DMS114 treated with DMSO at 0.1 percent for 48 hours (cell line): Measurements from ENCODE around the gene KIAA0930.
A peak's percentile ranks its signal among the peaks of the same experiment; 100 is the strongest.

ENCODE experiments used
- DNase-seq: peaks from one replicate; lab custom pipeline; 2025; ENCODE audit not compliant: unreplicated experiment; lab: John Stamatoyannopoulos, UW

The KIAA0930 gene

DNA sequence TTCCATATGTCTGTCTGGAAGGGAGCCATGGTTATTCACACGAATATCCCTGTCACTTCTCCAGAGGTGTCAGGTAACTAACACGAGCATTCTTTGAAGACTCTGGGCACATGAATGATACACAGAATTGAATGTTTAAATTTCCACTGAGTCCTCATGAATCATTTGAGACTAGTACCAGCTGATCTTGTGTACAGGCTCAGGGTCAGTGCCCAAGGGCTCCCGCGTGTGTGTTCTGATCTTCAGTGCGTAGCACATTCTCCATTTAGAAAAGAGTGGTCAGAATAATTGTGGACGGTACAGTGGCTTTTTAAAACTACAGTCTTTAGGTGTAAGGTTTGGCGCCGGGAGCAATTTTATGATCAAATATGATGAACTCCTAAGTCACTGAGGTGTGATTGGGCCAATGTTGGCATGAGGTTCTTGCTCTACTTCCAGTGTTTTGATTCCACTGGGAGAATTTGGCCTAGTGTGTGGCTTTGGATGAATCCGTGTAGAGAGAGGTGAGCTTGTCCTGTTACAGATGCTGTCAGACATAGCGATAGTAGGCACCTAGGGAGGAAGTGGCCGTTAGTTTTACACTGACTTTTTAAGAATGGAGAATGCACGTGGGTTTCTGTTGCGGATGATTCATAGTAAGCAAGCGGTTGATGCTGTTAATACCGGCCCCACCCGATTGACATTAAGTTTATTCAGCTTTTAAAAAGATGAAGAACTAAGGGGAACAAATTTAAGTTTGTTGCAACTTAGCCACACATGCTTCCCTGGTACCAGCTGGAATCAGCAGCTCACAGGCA, 54.8 kb downstream of the KIAA0930 start:
- DNase-seq = no peak

DNA sequence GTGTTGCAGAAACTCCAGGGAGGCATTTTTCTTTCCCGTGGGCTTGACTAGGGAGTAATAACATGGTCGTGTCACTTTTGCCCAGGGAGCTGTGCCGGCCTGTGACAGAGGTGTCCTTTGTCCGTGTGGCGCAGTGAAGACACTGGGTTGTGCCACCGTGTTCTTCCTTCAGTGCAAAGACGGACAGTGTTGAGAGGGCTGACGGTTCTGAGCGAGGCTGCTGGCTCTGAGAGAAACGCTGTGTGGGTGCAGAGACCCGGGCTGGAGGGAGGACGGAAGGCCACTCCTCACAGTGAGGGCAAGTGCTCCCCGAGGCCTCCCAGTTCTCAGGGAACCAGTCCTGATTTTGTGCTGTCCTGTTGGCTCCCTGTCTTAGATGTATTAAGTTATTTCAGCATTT, 56.7 kb downstream of the KIAA0930 start:
- no peak for DNase-seq

DNA sequence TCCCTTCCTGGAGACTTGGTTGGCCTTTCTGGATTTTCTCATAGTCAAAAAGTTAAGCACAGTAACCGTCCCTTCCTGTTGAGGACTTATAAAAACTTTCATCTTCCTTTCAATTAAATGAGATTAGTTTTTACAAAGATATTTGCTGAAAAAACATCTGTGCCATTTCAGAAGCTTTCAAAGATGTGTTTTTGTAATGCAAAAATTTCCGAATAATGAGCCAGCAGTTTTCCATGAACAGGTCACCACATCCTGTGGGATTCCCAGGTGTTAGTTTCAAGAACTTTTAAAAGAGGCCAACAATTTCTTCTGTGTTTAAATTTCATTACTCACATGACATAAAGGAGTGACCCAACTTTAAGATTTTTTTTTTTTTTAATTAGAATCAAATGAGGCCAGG, 58.9 kb downstream of the KIAA0930 start:
- no peak for DNase-seq

DNA sequence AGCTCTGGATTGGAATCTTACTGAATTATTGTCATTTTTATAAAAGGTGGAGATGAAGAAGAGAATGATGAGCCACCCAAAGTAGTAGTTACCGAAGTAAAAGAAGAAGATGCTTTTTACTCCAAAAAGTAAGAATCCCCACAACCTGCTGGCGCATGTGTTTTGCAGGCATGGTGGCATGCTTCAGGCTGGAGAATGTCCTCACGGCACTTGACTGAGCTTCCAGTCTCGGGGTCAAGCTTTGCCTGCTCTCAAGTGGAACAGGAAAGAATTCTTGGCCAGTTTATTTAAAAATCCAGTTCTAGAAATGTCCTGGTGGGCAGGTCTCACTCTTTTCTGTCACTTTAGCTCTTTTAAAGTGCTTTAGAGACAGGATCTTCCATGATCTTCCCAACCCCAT, 59.5 kb downstream of the KIAA0930 start:
- DNase-seq = no peak

DNA sequence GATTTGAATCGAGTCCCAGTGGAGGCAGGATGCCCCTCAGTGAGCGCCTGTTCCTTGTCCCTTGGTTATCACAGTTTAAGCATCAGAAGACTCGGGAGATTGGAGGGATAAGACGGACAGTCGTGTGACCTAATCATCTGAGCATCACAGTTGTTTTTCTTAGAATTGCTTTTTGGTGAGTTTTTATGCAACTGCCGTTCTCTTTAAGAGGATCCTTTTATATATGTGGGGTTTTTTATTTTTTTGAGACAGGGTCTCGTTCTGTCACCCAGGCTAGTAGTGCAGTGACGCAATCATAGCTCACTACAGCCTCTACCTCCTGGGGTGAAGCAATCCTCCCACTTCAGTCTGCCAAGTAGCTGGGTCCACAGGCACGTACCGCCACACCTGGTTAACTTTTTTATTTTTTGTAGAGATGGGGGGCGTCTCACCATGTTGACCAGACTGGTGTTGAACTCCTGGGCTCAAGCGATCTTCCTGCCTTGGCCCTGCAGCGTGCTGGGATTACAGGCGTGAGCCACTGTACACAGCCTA, 60.5 kb downstream of the KIAA0930 start:
- DNase-seq = no peak

DNA sequence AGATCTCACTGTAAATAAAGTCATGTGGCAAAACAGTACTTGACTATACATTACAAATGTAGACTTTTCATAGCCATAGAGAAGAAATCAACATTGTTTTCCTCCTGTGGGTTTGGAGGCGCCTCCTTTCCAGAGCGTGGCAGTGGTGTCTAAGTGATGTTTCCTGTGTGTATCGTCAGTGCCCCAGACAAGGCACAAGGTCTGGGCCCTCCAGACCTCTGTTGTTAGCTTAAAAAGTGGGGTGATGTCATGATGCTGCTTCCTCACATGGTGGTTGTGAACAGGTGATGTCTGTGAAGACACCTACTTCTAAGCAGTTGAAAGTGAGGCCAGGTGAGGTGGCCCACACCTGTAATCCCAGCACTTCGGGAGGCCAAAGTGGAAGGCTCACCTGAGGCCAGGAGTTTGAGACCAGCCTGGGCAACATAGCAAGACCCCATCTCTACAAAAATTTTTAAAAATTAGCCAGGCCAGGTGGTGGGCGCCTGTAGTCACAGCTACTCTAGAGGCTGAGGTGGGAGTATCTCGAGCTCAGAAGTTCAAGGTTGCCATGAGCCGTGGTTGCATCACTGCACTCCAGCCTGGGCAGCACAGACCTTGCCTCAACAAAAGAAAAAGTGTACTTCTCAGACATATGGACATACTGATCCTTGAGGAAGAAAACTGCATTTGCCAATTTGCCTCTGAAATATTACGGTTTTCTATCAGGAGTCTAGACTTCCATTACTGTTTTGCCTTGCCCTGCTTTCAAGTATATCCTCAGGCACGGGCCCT, 61.2 kb downstream of the KIAA0930 start:
- DNase-seq = no peak

DNA sequence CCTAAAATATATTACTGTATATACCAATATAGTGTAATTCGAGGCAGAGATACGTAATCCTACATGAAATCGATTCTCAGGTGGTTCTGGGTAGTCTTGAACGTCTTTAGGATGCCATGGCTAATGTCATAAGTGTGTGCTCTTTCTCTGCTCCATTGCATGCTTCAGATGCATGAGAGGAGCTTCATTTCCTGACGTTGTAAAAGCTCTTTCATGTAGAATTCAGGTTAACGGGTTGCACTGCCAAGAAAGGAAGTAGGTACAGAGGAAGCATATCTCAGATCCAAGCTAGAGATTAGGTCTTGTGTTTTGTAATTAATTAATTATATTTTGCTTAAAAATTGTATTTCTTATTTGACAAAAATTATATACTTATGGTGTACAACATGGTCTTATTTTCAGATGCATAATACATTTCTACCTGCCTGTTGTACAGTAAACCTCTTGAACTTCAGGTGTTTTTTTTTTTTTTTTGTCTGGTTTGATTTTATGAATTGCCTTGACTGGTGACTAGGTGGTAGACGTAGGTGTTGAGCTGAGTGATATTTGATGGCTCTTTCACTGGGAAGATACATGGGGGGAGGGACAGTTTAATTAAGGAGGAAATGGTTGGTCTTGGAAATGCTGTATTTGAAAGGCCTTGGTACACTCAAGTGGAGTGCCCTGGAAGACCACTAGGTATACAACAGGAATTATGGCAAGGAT, 67.7 kb downstream of the KIAA0930 start:
- DNase-seq = no peak

DNA sequence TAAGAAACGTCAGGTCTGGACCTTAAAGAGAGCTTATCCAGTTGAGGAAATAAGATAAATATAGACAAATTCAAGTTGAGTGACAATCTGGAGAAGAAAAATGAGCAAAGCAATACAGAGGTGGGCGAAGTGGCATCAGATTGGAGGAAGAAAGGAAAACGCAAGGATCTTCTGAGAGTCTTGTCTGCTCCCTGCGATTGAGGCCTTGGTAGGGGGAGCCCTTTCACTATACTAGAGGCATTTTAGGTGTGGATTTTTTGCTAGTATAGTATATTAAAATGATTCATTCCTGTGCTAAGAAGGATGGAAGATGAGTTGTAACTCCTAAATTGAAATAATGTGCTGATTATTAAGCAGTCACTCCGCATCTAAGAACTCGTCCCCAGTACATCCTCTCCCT, 68.9 kb downstream of the KIAA0930 start:
- DNase-seq = no peak

DNA sequence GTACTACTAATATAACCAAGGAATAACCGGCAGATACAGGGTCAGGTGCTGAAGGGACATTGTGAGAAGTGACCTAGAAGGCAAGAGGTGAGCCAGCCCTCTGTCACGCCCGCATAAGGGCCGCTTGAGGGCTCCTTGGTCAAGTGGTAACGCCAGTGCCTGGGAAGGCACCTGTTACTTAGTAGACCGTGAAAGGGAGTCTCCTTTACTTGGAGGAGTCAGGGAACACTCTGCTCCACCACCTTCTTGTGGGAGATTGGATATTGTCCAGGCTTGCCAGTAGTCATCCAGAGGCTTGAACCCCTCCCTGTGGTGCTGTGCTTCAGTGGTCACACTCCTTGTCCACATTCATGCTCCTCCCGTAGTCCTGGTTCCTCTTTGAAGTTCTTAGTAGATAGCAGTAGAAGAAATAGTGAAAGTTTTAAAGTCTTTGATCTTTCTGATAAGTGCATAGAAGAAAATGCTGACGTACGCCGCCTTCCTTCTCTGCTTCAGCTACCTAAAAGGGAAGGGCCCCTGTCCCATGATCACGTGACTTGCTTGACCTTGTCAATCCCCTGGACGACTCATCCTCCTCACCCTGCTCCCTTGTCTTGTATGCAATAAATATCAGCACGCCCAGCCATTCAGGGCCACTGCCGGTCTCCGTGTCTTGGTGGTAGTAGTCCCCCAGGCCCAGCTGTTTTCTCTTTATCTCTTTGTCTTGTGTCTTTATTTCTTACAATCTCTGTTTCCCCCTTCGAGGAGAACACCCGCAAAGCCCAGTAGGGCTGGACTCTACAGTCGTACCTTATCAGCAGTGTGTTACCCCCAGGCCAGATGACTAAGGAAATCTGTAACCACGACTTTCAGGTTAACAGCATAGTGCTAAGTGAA, 70.9 kb downstream of the KIAA0930 start:
- no peak for DNase-seq

DNA sequence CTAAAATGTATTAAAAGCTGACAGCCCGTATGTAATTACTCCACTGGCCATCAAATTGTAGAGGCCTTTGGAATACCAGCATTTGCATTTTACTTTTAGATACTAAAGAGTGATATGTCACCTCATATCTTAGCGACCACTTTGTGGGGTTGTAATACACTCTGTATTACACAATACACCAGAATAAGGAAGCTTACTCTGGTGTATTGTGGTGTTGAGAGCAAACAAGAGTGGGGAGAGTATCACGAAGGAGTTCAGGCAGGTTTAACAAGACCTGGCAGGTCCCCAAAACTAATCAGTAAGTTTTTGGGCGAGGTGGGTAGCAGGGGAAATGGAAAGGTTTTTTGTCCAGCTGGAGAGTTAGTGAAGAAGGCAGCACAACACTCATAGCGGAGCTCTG, 73.8 kb downstream of the KIAA0930 start:
- DNase-seq = no peak

DNA sequence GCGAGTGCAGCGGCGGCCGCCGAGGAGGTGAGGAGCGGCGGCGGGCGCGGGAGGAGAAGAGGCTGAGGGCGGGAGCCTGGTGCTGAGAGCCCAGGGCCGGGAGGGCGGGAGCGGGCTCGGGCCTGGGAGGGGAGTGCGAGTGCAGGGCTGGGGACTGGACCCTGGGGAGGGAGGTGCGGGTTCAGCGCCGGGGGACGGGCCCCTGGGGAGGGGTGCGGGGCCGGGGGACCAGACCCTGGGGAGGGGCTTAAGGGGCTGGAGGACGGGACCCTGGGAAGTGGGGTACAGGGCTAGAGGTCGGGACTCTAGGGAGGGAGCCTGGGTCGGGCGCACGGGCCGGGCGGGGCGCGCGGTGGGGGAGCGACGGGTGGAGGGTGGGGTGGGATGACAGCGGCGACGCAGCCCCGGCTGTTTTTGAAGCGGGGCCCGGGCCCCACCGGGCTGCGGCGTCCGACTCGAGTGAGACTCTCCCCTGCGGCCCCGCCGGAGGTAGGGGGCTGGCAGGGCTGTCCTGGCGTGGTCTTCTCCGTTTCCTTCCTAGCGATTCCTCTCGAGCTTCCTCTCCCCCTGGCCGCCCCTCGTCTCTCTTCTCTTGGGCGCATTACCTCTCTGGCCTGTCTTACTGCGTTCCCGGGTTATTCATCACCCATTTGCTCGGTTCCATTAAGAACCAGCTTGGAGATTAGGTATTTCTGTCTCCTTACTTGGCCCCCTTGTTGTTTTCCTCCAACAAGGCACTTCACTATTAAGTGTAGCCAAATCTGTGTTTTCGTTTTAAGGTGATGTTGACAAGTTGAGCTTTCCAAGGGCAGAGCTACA, 76.2 kb downstream of the KIAA0930 start:
- DNase-seq = peak; percentile 10

DNA sequence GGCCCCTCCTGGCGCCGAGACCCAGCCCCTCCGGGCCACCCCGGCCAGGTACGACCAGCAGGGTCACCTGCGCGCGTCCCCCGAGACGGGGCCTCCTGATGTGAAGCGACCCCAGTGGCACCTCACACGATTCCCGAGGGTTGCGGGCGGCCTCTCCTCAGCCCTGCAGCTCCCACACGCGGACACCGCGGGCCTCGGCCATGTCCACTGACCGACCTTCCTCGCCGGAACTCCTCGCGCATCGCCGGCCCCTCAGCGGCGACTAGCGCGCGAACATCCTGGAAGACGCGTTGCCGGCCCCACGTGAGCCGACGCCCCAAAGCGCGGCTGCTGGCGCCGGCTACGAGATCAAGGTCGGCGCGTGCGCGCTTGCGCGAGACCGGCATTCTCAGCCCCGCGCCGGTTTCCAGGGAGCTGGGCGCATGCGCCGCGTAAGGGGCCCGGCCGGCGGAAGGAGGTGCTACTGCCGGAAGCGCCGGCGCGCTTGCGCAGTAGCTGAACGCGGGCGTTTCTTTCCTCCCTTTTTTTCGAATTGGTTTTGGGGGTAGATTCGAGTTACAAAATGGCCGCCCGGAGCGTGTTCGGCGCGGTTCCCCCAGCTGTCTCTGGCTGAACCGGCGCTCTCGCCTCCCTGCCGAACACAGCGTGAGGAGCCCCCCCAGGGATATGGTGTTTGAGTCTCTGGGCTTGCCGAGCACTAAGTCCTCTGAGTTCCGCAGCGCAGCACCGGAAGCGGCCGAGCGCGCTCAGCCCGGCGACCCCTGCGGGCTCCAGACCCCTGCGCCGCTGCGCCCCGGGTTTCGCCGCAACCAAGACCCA, 77.0 kb downstream of the KIAA0930 start, which contains the start of gene NUP50:
Gene NUP50 (plus strand): TSS at position 475 of the 819 bp plus-strand sequence. CDS start 4,253 bp downstream, outside the sequence.
- DNase-seq = peak; percentile 94

DNA sequence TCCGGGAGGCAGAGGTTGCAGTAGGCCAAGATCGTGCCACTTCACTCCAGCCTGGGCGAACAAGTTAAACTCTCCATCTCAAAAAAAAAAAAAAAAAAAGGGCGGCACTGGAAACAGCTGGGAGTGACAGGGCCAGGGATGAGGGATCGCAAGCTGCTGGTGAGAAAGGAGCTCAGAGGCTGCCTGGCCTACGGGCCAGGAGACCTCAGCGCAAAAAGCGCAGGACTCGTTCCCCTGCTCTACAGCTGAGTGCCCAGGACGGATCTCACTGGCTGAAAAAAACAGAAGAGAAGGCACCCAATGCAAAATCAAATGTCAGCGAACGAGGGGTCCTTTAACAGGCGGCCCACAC, 77.6 kb downstream of the KIAA0930 start:
- DNase-seq = no peak

DNA sequence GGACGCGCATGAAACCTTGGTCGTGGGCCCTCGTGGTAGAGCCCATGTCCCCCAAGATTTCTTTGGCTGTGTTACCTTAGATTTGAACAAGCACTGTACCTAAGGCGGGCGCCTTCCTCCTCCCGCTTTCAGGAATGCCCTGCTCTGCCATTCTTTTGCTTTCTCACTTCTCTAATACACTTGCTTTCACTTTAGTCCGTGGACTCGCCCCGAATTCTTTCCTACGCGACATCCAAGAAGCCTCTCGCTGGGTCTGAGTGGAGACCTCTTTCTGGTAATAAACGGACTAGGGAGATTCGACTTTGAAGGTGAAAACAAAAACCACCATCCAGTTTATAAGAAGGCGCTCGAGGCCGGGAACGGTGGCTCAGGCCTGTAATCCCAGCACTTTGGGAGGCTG, 78.2 kb downstream of the KIAA0930 start:
- DNase-seq = no peak

DNA sequence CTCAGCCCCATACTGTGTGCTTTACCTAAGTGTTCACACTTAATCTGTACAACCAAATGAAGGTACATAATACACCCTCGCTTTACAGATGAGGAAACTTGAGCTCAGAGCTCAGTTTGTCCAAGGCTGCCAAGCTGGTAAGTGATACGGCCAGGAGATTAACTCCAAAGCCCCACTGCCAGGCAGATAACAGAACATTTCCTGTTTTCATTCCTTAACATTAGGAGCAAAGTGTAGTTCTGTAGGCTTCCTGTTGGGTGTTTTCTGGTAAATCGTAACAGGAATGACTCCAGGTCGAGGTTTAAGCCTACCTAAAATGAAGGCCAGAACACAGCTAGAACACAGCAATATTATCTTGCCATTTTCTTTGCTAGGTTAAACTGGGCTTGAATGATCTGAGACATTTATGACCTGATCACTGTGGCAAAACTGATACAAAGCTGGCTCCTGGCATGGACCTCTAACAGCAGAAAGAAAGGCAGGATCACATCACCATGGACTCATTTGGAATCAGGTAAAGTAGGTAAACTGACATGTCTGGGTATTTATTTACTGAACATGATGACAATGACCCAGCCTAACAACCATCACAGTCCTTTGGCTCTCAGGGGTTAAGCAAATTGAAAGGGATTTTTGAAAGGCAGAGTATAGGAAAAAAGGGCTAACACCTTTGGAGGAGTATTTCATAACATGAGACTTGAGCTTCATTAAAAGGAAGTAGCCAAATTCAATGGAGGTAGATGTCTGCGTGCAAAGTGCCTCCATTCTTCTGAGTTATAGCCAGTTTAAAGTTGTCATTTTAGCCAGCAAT, 80.8 kb downstream of the KIAA0930 start:
- DNase-seq = no peak

DNA sequence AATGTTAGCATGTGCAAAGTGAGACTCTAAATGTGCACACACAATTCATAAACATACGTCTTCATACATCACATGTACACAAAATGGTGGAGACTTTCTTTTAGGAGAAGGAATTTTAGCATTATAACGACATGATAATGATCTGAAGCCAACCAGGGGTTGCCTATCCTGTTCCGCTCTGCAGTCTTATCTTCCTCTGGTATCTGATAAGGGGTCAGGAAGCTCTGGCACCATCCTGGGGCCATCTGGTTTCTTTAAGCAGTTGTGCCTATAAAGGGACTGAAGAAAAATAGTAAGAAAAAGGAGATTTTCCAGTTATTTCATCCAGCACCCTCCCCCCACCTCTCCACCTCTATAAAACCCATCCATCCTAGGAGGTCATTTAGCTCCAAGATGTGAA, 82.8 kb downstream of the KIAA0930 start:
- DNase-seq = no peak

DNA sequence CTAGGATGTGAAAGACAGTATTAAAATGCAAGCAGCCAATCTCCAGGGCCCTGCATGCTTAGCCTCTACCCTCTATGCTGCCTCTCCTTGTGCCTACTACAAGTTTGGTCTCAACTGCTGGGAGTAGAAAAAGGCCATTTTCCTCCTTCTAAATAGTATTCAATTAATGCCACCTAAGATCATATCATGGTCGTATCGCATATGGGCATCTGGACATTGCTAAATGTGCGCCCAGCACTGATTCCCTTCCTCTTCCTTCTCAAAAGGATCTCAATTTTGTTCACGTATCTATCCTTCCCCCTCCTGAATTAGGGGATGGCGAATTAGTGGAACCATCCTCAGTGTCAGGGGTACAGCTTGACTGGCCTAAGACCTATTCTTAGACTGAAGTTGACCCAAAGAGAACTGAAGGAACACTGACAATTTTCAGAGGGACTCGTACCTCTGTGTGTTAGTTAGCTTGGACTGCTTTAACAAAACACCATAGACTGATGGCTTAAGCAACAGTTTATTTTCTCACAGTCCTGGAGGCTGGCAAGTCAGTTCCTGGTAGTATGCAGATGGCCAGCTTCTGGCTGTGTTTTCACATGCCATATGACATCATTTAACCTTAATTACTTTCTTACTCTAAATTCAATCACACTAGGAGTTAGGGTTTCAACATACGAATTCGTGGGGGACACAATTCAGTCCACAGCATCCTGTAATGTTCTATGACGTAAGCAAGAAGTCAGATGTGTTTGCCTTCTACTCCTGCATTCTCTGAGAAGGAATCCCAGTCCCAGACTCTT, 85.4 kb downstream of the KIAA0930 start:
- no peak for DNase-seq
